ENCODE data around the gene CHRNG.

GRCh38 chr2:232540441-232541041 lies 1.0 kb downstream of the CHRNG start:
- TF ChIP-seq EP300 (IDR thresholded peaks at IDR 0.05) (no peak), CTCF (IDR thresholded peaks at IDR 0.05) (no peak), POLR2A (IDR thresholded peaks at IDR 0.05) (no peak), POLR2AphosphoS5 (IDR thresholded peaks at IDR 0.05) (no peak)

All from sigmoid colon (tissue), 4 donors.